Measurements from ENCODE around the gene MICU1.

GRCh38 chr10:72622271-72622670 lies 3.6 kb downstream of the MICU1 start:
- no peak for TF ChIP-seq NR3C1 (IDR thresholded peaks at IDR 0.05)
- no peak for TF ChIP-seq CTCF (IDR thresholded peaks at IDR 0.05)
- TF ChIP-seq MAX (IDR thresholded peaks at IDR 0.05): no peak

Measured in A549 (cell line).